ENCODE data around the gene GABRR3. TPM values are rescaled to one million over a fixed set of nuclear protein-coding genes. Genes with fewer than 3 reads are reported as not detected.

GABRR3 gene
- polyA plus RNA-seq = not detected in 2 replicates

GRCh38 chr3:98035208-98035607 lies at the start of gene GABRR3:
TSS of gene GABRR3 (minus strand) at chr3:98035315. CDS start at chr3:98034987, 328 bp downstream.

GRCh38 chr3:97971679-97972567 lies 63.2 kb downstream of the GABRR3 start, which contains the start of gene RIOX2:
TSS of gene RIOX2 (minus strand) at chr3:97972431. CDS start at chr3:97967593, 4,838 bp downstream.

Other genes with a start within 250 kb of the GABRR3 start
- gene CRYBG3, start 213.3 kb downstream of the GABRR3 start, polyA plus RNA-seq = 0.19 and 2.9 TPM in 2 replicates
- gene RIOX2, start 62.9 kb downstream of the GABRR3 start, polyA plus RNA-seq = 22.9 and 46.7 TPM in 2 replicates
- not detected in 2 replicates for gene OR5AC2, start 51.9 kb upstream of the GABRR3 start, polyA plus RNA-seq
- not detected in 2 replicates for gene OR5H1, start 95.4 kb upstream of the GABRR3 start, polyA plus RNA-seq
- gene OR5H14, start 112.2 kb upstream of the GABRR3 start, polyA plus RNA-seq = 0.07 TPM in 1 of 2 replicates, not detected in the other
- gene OR5H15, start 131.4 kb upstream of the GABRR3 start, polyA plus RNA-seq = not detected in 2 replicates
- not detected in 2 replicates for gene OR5H6, start 228.9 kb upstream of the GABRR3 start, polyA plus RNA-seq
- gene OR5H2, start 247.2 kb upstream of the GABRR3 start, polyA plus RNA-seq = not detected in 2 replicates

Data from Purkinje cell (primary cell).